ENCODE data around the gene ZNF668.
"Not testable (repeated sequence)": the region's sequence is repeated elsewhere in the genome, so short reads cannot be mapped to it uniquely, and the experiment has no call there.

Gene ZNF668

GRCh38 chr16:31016018-31016417 is 58.0 kb downstream of the ZNF668 start:
- FAIRE-seq (peak; percentile 42), DNase-seq (ENCODE audit: insufficient read length, low spot score) (no peak)

GRCh38 chr16:31013292-31013691 is 60.7 kb downstream of the ZNF668 start:
- not testable (repeated sequence) for FAIRE-seq; DNase-seq (ENCODE audit: insufficient read length, low spot score)

GRCh38 chr16:31011815-31012214 is 62.2 kb downstream of the ZNF668 start:
- DNase-seq (ENCODE audit: insufficient read length, low spot score); FAIRE-seq: not testable (repeated sequence)

All from HTR-8/SVneo (cell line).